NCI-H187 (cell line): ENCODE measurements around the gene PACSIN2.
"Not testable (repeated sequence)": the region's sequence is repeated elsewhere in the genome, so short reads cannot be mapped to it uniquely, and the experiment has no call there.

Experiments used
- DNase-seq, 2 experiments: peaks; one replicate each; lab custom pipeline; 2025; lab: John Stamatoyannopoulos, UW

PACSIN2 gene, protein sequence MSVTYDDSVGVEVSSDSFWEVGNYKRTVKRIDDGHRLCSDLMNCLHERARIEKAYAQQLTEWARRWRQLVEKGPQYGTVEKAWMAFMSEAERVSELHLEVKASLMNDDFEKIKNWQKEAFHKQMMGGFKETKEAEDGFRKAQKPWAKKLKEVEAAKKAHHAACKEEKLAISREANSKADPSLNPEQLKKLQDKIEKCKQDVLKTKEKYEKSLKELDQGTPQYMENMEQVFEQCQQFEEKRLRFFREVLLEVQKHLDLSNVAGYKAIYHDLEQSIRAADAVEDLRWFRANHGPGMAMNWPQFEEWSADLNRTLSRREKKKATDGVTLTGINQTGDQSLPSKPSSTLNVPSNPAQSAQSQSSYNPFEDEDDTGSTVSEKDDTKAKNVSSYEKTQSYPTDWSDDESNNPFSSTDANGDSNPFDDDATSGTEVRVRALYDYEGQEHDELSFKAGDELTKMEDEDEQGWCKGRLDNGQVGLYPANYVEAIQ

GRCh38 chr22:43014869-43015676 is at the start of gene PACSIN2:
Gene PACSIN2 (minus strand): TSS chr22:43015149. CDS start chr22:42912080, 103,069 bp downstream.
- peak; percentile 69 to 89 for DNase-seq

DNA sequence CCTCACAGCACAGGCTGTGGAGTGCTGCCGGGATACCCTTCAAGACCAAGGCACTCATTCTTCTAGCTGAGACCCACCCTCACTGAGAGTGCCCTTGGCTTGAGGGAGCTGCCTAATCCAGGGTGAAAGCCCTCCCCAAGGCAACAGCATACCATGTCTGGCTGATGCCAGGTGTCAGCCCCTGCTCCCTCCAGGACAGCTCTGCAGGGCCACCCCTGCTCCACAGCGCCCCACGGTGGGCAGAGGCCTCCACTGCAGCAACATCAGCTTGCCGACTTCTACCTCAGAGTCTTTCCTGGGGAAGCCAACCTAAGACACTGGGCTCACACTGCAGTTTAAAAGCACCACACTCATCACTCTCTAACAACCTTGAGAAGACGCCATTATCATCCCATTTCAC is 45.2 kb upstream of the PACSIN2 start:
- no peak for DNase-seq

DNA sequence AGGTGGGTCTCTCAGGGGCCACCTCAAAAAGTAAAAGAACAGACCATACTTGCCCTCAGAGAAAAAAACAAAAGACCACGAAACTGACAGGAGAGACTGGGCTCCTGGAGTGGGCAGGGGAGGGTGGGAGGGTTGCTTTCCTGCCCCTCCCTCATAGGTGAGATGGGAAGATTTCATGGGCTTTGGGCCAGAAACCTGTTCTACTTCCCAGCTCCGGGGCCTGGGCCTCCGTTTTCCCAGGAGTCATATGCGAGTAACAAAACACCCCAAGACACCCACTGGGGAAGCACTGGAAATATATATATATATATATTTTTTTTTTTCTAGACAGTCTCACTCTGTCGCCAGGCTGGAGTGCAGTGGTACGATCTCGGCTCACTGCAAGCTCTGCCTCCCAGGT is 42.7 kb upstream of the PACSIN2 start:
- no peak for DNase-seq

- no peak for DNase-seq
These were observed 38.2 kb upstream of the PACSIN2 start for GRCh38 chr22:43053176-43053575.

GRCh38 chr22:43050995-43051394 is 36.0 kb upstream of the PACSIN2 start:
- no peak for DNase-seq

DNA sequence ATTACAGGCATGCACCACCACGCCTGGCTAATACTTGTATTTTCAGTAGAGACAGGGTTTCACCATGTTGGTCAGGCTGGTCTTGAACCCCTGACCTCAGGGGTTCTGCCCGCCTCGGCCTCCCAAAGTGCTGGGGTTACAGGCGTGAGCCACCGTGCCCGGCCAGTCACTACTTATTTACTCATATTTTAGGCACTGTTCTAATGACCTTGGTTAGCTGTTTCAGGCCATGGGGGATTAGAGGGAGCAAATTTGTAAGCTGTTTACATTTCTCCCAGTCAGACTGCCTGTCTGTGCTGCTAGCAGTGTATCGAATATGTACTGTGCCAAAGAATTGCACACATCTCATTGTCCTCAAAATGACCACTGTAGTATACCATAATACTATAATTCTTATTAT is 32.7 kb upstream of the PACSIN2 start:
- DNase-seq: no peak

GRCh38 chr22:43044290-43044712 is 29.4 kb upstream of the PACSIN2 start:
- no peak for DNase-seq

DNA sequence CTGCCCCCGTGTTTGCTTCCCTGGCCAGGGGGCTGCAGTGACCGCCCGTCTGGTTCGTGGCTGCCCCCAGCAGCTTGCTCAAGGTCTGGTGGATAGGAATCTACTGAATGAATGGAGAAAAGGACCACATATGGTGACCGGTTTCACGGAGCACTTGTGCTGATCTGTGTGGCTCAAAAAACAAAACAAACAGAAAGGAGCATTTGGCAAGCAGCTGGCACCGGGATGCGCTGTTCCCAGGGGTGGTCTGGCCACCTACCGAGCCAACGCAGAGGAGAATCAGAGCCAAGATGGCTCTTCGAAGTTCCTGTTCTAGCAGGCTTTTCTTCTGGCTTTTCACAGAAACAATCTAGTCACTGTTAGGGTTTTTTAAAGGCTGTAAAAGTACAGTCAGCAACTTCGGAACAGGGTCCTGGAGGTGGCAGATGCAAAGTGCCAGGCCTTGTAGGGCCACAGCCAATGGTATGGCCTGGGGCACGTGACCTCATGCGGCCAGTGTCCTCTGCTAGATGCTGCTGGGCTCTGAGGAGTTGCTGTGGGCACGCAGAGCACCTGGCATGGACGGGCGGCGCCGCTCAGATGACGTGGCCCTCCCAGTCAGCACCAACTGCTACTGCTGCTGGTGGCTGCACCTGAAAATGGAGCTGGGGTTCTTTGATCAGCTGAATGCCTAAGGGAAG is 27.3 kb upstream of the PACSIN2 start:
- DNase-seq: no peak

DNA sequence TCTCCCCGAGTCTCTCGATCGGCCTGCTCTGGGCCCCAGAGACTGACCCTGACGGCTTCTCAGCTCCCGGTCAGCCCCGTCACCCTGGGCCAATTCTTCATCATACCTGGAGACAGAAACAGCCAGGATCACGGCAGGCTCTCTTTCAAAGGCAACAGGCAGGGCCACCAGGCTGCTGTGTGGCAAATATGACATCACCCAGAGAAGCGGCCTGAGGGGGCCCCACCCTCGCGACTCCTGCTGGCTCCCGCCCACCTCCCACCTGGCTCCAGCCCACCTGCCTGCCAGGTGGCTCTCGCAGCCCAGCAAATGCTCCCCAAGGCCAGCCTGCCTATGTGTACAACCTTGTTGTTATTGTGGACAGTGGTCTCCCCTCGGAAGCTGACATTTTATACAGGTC is 24.9 kb upstream of the PACSIN2 start:
- DNase-seq: no peak

- DNase-seq: no peak
These were observed 23.4 kb upstream of the PACSIN2 start for GRCh38 chr22:43038325-43038724.

GRCh38 chr22:43036282-43036829 is 21.4 kb upstream of the PACSIN2 start:
- DNase-seq: no peak

DNA sequence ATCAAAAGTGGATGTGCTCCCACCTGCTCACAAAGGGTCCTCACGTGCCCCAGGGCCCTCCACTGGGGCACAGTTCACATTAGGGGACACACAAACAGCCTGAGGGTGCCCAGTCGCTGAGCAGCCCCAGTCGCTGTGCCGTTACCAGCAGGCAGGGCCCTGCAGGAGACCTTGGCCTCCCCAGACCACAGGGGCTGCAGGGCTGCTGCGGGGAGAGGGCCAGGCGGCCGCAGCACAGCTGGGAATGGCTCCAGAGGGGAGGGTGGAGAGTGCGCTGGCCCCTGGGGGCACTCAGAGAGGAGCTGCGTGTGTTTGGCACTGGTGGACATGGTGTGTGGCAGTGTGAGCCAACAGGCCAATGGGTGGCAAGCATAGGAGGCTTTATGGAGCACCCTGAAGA is 20.3 kb upstream of the PACSIN2 start:
- no peak for DNase-seq

DNA sequence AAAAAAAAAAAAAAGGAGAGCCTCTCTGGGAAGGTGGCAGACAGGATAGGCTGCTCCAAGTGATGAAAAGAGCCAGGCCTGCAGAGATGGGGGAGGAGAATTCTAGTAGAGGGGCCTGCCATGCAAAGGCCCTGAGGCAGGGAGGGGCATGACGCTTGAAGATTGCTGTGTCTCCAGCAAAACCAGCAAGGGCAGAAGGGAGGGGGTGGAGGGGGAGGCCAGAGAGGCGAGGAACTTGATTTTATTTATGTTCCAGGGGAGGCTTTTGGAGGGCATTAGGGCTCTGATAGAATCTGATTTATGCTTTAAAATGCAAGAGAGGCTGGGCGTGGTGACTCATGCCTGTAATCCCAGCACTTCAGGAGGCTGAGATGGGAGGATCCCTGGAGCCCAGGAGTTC is 16.7 kb upstream of the PACSIN2 start:
- no peak for DNase-seq

GRCh38 chr22:43018615-43019014 is 3.7 kb upstream of the PACSIN2 start:
- DNase-seq: no peak

- DNase-seq: no peak
These were observed 2.8 kb upstream of the PACSIN2 start for GRCh38 chr22:43017525-43018460.

- DNase-seq: not testable (repeated sequence)
These were observed 1.2 kb upstream of the PACSIN2 start for GRCh38 chr22:43016150-43016549.

GRCh38 chr22:43015677-43016042 is 711 bp upstream of the PACSIN2 start:
- no peak for DNase-seq

DNA sequence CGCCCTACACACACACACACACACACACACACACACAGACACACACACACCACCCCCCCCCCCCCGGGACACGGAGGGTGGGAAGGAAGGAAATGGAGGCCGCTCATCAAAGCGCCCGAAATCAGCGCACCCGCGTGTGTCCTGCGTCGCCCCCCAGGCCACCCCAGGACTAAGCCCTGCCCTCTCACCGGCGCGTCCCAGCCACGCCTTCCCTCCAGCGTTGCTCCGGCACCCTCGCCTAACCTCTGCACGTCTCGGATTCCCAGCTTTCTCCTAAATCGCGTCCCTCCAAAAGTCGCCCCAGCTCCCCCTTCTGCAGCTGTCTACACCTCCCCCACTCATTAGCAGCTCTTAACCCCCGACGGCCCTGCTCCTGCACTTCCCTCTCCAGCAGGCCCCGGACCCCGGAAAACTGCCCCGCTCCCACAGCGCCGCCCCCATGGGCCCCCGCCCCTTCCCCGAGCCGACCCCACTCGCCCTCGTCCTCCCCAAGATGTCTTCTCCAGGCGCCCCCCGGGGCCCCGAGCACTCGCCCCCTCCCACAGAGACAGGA is 557 bp downstream of the PACSIN2 start:
- DNase-seq: no peak

DNA sequence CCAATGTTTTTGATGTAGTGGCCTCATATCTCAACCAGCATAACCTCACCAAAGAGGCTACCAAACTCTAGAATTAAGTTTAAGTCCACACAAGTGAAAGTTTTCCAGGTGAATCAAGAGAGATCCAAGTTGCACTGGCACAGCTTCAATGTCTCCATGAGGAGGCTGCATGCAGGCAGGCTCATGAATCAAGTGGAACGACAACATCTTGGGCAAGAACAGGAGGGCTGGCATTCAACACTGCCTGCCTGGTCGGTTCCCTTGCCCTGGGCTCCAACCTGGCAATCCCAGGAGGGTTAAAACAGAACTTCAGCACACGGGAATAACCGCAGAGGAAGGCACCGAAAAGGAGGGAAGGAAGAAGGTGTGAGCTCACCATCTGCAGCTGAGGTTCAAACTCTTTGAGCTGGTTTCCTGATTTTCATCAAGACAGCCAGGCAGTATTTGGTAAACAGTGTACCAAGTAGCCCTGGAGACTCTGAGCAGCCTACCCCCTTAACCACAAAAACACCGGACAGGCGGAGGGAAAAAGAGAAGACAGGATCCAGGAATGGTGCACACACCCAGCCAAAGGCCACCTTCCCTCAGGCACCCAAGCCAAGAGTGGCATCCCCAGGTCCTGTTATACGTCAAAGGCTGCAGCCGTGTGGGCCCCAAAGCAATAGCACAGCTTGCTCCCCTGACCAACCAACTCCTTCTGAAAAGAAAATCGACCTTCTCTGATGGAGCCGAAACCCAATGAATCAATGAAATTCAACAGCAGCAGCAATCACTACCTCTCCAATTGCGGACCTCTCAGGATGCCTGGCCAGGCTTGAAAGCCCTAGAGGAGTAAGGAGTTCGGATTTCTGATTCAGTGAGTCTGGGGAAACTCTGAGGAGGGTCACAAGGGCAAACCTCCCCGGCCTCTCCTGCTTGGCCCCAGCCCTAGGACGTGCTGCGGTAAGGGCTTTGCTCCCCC is 1.3 kb downstream of the PACSIN2 start:
- no peak for DNase-seq

DNA sequence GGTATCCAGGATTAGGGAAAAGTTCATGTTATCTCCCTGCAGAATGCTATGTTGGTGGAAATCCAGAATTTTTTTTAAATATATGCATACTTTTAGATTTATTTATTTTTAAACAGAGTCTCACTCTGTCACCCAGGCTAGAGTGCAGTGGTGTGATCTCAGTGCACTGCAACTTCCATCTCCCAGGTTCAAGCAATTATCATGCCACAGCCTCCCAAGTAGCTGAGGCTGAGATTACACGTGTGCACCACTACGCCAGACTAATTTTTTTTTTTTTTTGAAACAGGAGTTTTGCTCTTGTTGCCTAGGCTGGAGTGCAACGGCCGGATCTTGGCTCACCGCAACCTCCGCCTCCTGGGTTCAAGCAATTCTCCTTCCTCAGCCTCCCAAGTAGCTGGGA is 2.6 kb downstream of the PACSIN2 start:
- DNase-seq: no peak
